ENCODE results near the gene UVRAG. TPM values are rescaled to one million over a fixed set of nuclear protein-coding genes. Genes with fewer than 3 reads are reported as not detected.

UVRAG gene
- total RNA-seq, 1 experiment from 2014 or later = 29.5 TPM

DNA sequence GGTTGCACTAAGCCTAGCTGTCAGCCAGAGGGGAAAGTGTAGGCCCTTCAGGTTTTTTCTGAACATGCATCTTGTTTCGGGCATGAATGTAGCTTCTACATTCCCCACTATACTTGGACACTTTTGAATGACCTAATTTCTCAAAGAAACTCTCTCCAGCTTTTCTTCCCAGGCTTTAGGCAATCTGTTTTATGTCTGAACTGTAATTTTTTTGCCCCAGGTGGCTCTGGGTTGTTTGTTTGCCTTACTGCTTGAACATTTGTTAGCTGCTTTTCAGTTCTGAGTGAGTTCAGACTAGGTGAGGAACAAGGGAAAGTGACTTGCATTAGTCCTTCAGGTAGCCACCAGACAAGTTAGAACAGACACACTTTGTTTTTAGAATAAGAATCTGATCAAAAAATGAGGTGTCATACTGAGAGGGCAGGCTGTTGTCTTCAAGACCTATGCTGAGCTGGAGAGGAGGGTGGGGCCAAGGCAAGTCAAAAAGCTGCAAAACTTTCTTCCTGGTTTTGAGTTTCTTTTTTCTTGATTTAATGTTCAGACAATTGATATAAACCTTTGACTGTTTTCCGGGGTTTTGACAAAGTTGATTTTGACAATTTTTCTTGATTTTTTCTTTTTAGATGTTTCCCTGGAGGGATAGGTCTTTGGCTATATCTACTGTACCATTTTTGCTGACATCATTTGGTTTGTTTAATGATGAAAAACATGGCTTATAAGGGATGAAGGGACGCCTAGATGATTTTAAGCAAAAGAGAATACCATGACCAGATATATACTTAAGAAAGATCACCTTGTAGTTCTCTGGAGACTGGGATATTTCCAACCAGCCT is 208.4 kb downstream of the UVRAG start:
- CTCF ChIA-PET = no interaction called here
- H3K27ac ChIP-seq (ENCODE audit: low read length) = no peak overlapping the region
- H3K4me1 ChIP-seq (ENCODE audit: control insufficient read depth, insufficient read depth, low read length) = peaks cover 12% of the 10 kb centered on the region; the same call in 1 of the 2 replicates
- no peaks in the 10 kb centered on the region for H3K36me3 ChIP-seq (ENCODE audit: control insufficient read depth, insufficient read depth, low read length)
- in situ Hi-C loops (cut with HindIII; ENCODE audit: low pct_unique_long_range_greater_than_20kb, low sequenced_read_pairs) = no loop called here
- no peak for TF ChIP-seq POLR2AphosphoS5 (IDR thresholded peaks at IDR 0.05; ENCODE audit: low read depth, low read length)
- TF ChIP-seq, protein P1, sequence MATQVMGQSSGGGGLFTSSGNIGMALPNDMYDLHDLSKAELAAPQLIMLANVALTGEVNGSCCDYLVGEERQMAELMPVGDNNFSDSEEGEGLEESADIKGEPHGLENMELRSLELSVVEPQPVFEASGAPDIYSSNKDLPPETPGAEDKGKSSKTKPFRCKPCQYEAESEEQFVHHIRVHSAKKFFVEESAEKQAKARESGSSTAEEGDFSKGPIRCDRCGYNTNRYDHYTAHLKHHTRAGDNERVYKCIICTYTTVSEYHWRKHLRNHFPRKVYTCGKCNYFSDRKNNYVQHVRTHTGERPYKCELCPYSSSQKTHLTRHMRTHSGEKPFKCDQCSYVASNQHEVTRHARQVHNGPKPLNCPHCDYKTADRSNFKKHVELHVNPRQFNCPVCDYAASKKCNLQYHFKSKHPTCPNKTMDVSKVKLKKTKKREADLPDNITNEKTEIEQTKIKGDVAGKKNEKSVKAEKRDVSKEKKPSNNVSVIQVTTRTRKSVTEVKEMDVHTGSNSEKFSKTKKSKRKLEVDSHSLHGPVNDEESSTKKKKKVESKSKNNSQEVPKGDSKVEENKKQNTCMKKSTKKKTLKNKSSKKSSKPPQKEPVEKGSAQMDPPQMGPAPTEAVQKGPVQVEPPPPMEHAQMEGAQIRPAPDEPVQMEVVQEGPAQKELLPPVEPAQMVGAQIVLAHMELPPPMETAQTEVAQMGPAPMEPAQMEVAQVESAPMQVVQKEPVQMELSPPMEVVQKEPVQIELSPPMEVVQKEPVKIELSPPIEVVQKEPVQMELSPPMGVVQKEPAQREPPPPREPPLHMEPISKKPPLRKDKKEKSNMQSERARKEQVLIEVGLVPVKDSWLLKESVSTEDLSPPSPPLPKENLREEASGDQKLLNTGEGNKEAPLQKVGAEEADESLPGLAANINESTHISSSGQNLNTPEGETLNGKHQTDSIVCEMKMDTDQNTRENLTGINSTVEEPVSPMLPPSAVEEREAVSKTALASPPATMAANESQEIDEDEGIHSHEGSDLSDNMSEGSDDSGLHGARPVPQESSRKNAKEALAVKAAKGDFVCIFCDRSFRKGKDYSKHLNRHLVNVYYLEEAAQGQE (IDR thresholded peaks at IDR 0.05; ENCODE audit: insufficient read depth in 1 of 2, low read depth in 2 of 2, low read length in 1 of 2) = no peak
- TF ChIP-seq SIN3A (IDR thresholded peaks at IDR 0.05; ENCODE audit: borderline replicate concordance, insufficient read depth, low read depth, low read length) = no peak
- no peak for TF ChIP-seq TCF7L2 (IDR thresholded peaks at IDR 0.05; ENCODE audit: low read depth, low read length)
- POLR2A ChIA-PET = interaction anchor here (0.5 kb wide), 1 partner anchor 676 kb away, joined by 3 read pairs; no protein-coding TSS in a partner anchor
- no TSS peak for BruUV-seq (replicated peaks)
- ATAC-seq (no peak), DNase-seq (ENCODE audit: low read depth, low spot score) (no peak)
- peaks cover 13% of the 10 kb centered on the region; the same call in 1 of the 2 replicates for H3K9me3 ChIP-seq (ENCODE audit: control insufficient read depth, insufficient read depth, low read depth, low read length)
- no peak overlapping the region for H3K4me3 ChIP-seq (ENCODE audit: low read depth in 2 of 2, low read length in 2 of 2)
- intact Hi-C loops (cut with micrococcal nuclease; ENCODE audit: unreplicated experiment) = no loop called here
- no peaks in the 10 kb centered on the region for H3K27me3 ChIP-seq (ENCODE audit: control insufficient read depth, insufficient read depth, low read length)

DNA sequence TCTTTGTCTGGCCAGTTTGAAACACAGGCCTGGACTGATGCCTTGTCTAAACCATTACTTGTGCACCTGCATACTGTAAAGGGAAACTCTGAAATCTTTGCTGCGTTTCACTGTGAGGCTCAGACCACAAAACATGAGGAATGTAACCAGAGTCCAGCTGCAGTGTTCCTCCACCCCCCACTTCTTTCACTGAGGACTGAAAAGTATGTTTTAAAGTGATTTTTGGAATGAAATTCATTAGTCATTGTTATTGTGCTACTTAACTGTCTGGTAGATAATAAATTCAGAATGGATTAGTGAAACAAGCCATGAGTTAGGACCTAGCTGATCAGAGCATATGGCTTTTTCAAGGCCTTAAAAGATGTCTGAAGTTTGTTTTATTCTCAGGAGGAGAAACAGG is 210.1 kb downstream of the UVRAG start:
- no peak for ATAC-seq

More for the DNA sequence above, 210.1 kb downstream of the UVRAG start:
- Histone ChIP-seq H3K9me3 (ENCODE audit: control insufficient read depth, insufficient read depth, low read depth, low read length) (peaks cover 20% of the 10 kb centered on the region; the same call in 1 of the 2 replicates), H3K4me3 (ENCODE audit: low read depth in 2 of 2, low read length in 2 of 2) (no peak overlapping the region), H3K4me1 (ENCODE audit: control insufficient read depth, insufficient read depth, low read length) (peaks cover 19% of the 10 kb centered on the region), H3K36me3 (ENCODE audit: control insufficient read depth, insufficient read depth, low read length) (no peaks in the 10 kb centered on the region), H3K27me3 (ENCODE audit: control insufficient read depth, insufficient read depth, low read length) (no peaks in the 10 kb centered on the region), H3K27ac (ENCODE audit: low read length) (no peak overlapping the region)
- no TSS peak for BruUV-seq (replicated peaks)
- intact Hi-C loops (cut with micrococcal nuclease; ENCODE audit: unreplicated experiment) (no loop called here), in situ Hi-C loops (cut with HindIII; ENCODE audit: low pct_unique_long_range_greater_than_20kb, low sequenced_read_pairs) (no loop called here)
- ChIA-PET POLR2A (no interaction called here), CTCF (no interaction called here)
- TF ChIP-seq, protein P1 (IDR thresholded peaks at IDR 0.05; ENCODE audit: insufficient read depth in 1 of 2, low read depth in 2 of 2, low read length in 1 of 2) = no peak
- TF ChIP-seq TCF7L2 (IDR thresholded peaks at IDR 0.05; ENCODE audit: low read depth, low read length) = no peak
- no peak for TF ChIP-seq POLR2AphosphoS5 (IDR thresholded peaks at IDR 0.05; ENCODE audit: low read depth, low read length)
- no peak for TF ChIP-seq SIN3A (IDR thresholded peaks at IDR 0.05; ENCODE audit: borderline replicate concordance, insufficient read depth, low read depth, low read length)
- TF ChIP-seq, protein P2, sequence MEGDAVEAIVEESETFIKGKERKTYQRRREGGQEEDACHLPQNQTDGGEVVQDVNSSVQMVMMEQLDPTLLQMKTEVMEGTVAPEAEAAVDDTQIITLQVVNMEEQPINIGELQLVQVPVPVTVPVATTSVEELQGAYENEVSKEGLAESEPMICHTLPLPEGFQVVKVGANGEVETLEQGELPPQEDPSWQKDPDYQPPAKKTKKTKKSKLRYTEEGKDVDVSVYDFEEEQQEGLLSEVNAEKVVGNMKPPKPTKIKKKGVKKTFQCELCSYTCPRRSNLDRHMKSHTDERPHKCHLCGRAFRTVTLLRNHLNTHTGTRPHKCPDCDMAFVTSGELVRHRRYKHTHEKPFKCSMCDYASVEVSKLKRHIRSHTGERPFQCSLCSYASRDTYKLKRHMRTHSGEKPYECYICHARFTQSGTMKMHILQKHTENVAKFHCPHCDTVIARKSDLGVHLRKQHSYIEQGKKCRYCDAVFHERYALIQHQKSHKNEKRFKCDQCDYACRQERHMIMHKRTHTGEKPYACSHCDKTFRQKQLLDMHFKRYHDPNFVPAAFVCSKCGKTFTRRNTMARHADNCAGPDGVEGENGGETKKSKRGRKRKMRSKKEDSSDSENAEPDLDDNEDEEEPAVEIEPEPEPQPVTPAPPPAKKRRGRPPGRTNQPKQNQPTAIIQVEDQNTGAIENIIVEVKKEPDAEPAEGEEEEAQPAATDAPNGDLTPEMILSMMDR (IDR thresholded peaks at IDR 0.05) = no peak
- no peak for DNase-seq (ENCODE audit: low read depth, low spot score)

Data from Panc1 (cell line).